SK-N-SH (cell line): ENCODE results near the gene MORF4L1. TPM values are rescaled to one million over a fixed set of nuclear protein-coding genes. Genes with fewer than 3 reads are reported as not detected.

Experiments
- CTCF ChIA-PET: fragments of 300-600, 350-600 bp; formaldehyde crosslinking; extraction: SDS; loops from one replicate; lab custom pipeline; 2021; lab: Yijun Ruan, JAX
- POLR2A ChIA-PET: fragments of 350-600 bp; sonication (Branson Sonifier 250); formaldehyde crosslinking; extraction: SDS; loops from one replicate; lab custom pipeline; 2020; ENCODE audit warnings: antibody characterized with exemption, inconsistent platforms; lab: Yijun Ruan, JAX
- DNase-seq: peaks from one replicate; pipeline ENCODE4 v3.0.0; 2012
- H2AFZ ChIP-seq: fragments of 200-600 bp; sonication (generic); 2 replicates; pipeline ENCODE4 v1.8.1; 2016; ENCODE audit warnings: antibody characterized with exemption, mild to moderate bottlenecking, low read depth
- H3F3A ChIP-seq: fragments of 200-600 bp; sonication (generic); replicated peaks from 2 replicates; pipeline ENCODE3; 2016; ENCODE audit warnings: antibody characterized with exemption, mild to moderate bottlenecking; ENCODE audit not compliant: insufficient read depth
- H3K27ac ChIP-seq, 2 experiments: fragments of 200-500 bp in 1 of 2; fragments of 200-600 bp in 1 of 2; sonication (Bioruptor generic) in 1 of 2; sonication (generic), shearing (Covaris generic) in 1 of 2; 2 replicates each; pipeline versions ENCODE4 v1.5.1 to v1.6.1; 2014 to 2016; ENCODE audit warnings: low read depth in 2 of 2, inconsistent platforms in 1 of 2, low read length in 1 of 2, mild to moderate bottlenecking in 1 of 2, mixed read lengths in 1 of 2
- H3K27me3 ChIP-seq: fragments of 200-600 bp; sonication (generic), shearing (Covaris generic); 2 replicates; pipeline ENCODE4 v1.6.1; 2016; ENCODE audit warnings: mixed run types; ENCODE audit not compliant: insufficient read depth
- H3K36me3 ChIP-seq, 2 experiments: fragments of 200-500 bp in 1 of 2; fragments of 200-600 bp in 1 of 2; sonication (Bioruptor generic) in 1 of 2; sonication (generic) in 1 of 2; replicated peaks in 1 of 2; 2 replicates each; pipeline versions ENCODE3 to v1.5.1; 2014 to 2016; ENCODE audit warnings: low read length in 1 of 2, mild to moderate bottlenecking in 1 of 2; ENCODE audit not compliant: insufficient read depth in 2 of 2, control insufficient read depth in 1 of 2
- H3K4me1 ChIP-seq, 2 experiments: fragments of 200-500 bp in 1 of 2; fragments of 200-600 bp in 1 of 2; sonication (Bioruptor generic) in 1 of 2; sonication (generic), shearing (Covaris generic) in 1 of 2; 2 replicates each; pipeline versions ENCODE4 v1.5.1 to v1.6.1; 2014 to 2016; ENCODE audit warnings: low read depth in 1 of 2, low read length in 1 of 2, mixed run types in 1 of 2; ENCODE audit not compliant: insufficient read depth in 2 of 2, control insufficient read depth in 1 of 2
- H3K4me2 ChIP-seq: fragments of 200-600 bp; sonication (generic), shearing (Covaris generic); 2 replicates; pipeline ENCODE4 v1.6.1; 2017; ENCODE audit warnings: mixed run types
- H3K4me3 ChIP-seq, 2 experiments: fragments of 200-500 bp in 1 of 2; fragments of 200-600 bp in 1 of 2; sonication (Bioruptor generic) in 1 of 2; sonication (generic), shearing (Covaris generic) in 1 of 2; 2 replicates each; pipeline versions ENCODE4 v1.5.1 to v1.8.1; 2014 to 2016; ENCODE audit warnings: low read depth in 2 of 2, inconsistent platforms in 1 of 2, low read length in 1 of 2, mild to moderate bottlenecking in 1 of 2, mixed read lengths in 1 of 2, moderate library complexity in 1 of 2
- H3K79me2 ChIP-seq: fragments of 200-600 bp; sonication (generic); 2 replicates; pipeline ENCODE4 v1.8.1; 2017; ENCODE audit warnings: mild to moderate bottlenecking; ENCODE audit not compliant: insufficient read depth
- H3K9ac ChIP-seq: fragments of 200-600 bp; sonication (generic); 2 replicates; pipeline ENCODE4 v1.6.1; 2017; ENCODE audit warnings: mixed run types
- H3K9me2 ChIP-seq: fragments of 200-600 bp; sonication (generic); 2 replicates; pipeline ENCODE4 v1.6.1; 2017; ENCODE audit warnings: mixed run types
- H3K9me3 ChIP-seq: fragments of 200-600 bp; sonication (generic); 2 replicates; pipeline ENCODE4 v1.6.1; 2017; ENCODE audit warnings: mixed run types, mild to moderate bottlenecking, moderate library complexity
- H4K20me1 ChIP-seq: fragments of 200-600 bp; sonication (generic); 2 replicates; pipeline ENCODE4 v1.6.1; 2017; ENCODE audit warnings: mild to moderate bottlenecking, mixed run types; ENCODE audit not compliant: insufficient read depth
- CHD2 ChIP-seq: fragments of 150-350 bp; IDR thresholded peaks from 2 replicates; pipeline ENCODE4 v1.6.1; 2018; ENCODE audit warnings: low read length; ENCODE audit not compliant: partially characterized antibody
- CTCF ChIP-seq: fragments of 200-600 bp; sonication (generic); IDR thresholded peaks from 2 replicates; pipeline ENCODE4 v1.6.1; 2017; ENCODE audit warnings: antibody characterized with exemption, mild to moderate bottlenecking, moderate library complexity
- ELF1 ChIP-seq: IDR thresholded peaks from 2 replicates; pipeline ENCODE4 v1.4.0; 2012
- EP300 ChIP-seq, 2 experiments: IDR thresholded peaks; 2 replicates each; pipeline versions ENCODE4 v1.4.0 to v1.6.1; 2012; ENCODE audit warnings: borderline replicate concordance in 1 of 2, low read depth in 1 of 2, low read length in 1 of 2
- EZH2phosphoT487 ChIP-seq: fragments of 200-600 bp; sonication (generic); IDR thresholded peaks from 2 replicates; pipeline ENCODE4 v1.6.1; 2017; ENCODE audit warnings: low read depth, mixed run types, mild to moderate bottlenecking, antibody characterized with exemption, moderate library complexity, borderline replicate concordance
- FOXJ3 ChIP-seq: sonication (generic); formaldehyde crosslinking; IDR thresholded peaks from 2 replicates; pipeline ENCODE4 v1.5.1; 2020; ENCODE audit warnings: mild to moderate bottlenecking, missing genetic modification reagents
- FOXM1 ChIP-seq: IDR thresholded peaks from 2 replicates; pipeline ENCODE4 v1.4.0; 2012; ENCODE audit warnings: low read depth, mild to moderate bottlenecking
- MAX ChIP-seq: IDR thresholded peaks from 2 replicates; pipeline ENCODE4 v1.4.0; 2012; ENCODE audit warnings: low read depth
- MXI1 ChIP-seq: IDR thresholded peaks from 2 replicates; pipeline ENCODE4 v1.6.1; 2012; ENCODE audit warnings: mild to moderate bottlenecking, low read depth, low read length, improper control_type of control experiment
- NRF1 ChIP-seq: IDR thresholded peaks from 2 replicates; pipeline ENCODE4 v1.6.1; 2012; ENCODE audit warnings: low read depth, mild to moderate bottlenecking, low read length
- RXRA ChIP-seq: IDR thresholded peaks from 2 replicates; pipeline ENCODE4 v1.4.0; 2012; ENCODE audit warnings: low read depth, mild to moderate bottlenecking, borderline replicate concordance
- SMC3 ChIP-seq: IDR thresholded peaks from 2 replicates; pipeline ENCODE4 v1.6.1; 2012; ENCODE audit warnings: low read depth, low read length, improper control_type of control experiment
- TAF1 ChIP-seq: IDR thresholded peaks from 2 replicates; pipeline ENCODE4 v1.6.1; 2012; ENCODE audit warnings: low read depth, mild to moderate bottlenecking, low read length, moderate library complexity, borderline replicate concordance
- TEAD4 ChIP-seq: IDR thresholded peaks from 2 replicates; pipeline ENCODE4 v1.4.0; 2012; ENCODE audit warnings: mild to moderate bottlenecking, borderline replicate concordance; ENCODE audit not compliant: insufficient read depth
- WGBS: methylation state at CpG from one replicate; pipeline ENCODE4 v1.1.6; 2017; ENCODE audit warnings: low lambda C conversion rate; 5-methylcytosine and 5-hydroxymethylcytosine counted together
- polyA plus RNA-seq, 3 experiments: library from polyadenylated mRNA; depleted of rRNA; stranded (reverse); fragments of >200 nt; gene quantifications; 2 replicates each; pipeline ENCODE4 v1.2.3, GENCODE V29; 2012

Gene MORF4L1
- polyA plus RNA-seq, 1 of the 3 experiments (the other 2 are of a cell fraction), result 163 TPM

- no peak overlapping the region; a peak in 1 of 4 replicates for H3K27ac ChIP-seq
Observed at GRCh38 chr15:78932258-78932808, 59.6 kb downstream of the MORF4L1 start.

GRCh38 chr15:78933187-78933822 is 60.6 kb downstream of the MORF4L1 start:
- no peak overlapping the region for H2AFZ ChIP-seq
- peaks cover 3% of the 10 kb centered on the region; the same call in 1 of the 2 replicates for H4K20me1 ChIP-seq
- H3K9me3 ChIP-seq, result no peaks in the 10 kb centered on the region
- H3K27ac ChIP-seq, result no peak overlapping the region
- H3K27me3 ChIP-seq, result no peaks in the 10 kb centered on the region
- ChIA-PET CTCF (interaction anchor here (3.8 to 4.7 kb wide), 2 partner anchors 24 to 251 kb away, joined by 14 to 18 read pairs; no protein-coding TSS in a partner anchor), POLR2A (no interaction called here)
- 90% methylated on average over 11 of the region's 12 CpGs for WGBS
- no peaks in the 10 kb centered on the region for H3K79me2 ChIP-seq
- peaks cover 8 to 31% of the 10 kb centered on the region in 2 experiments; a peak in 3 of 4 replicates for H3K4me1 ChIP-seq
- no peaks in the 10 kb centered on the region for H3K9me2 ChIP-seq
- H3F3A ChIP-seq, result no peaks in the 10 kb centered on the region
- H3K4me2 ChIP-seq, result no peak overlapping the region
- no peak overlapping the region for H3K9ac ChIP-seq
- no peak overlapping the region for H3K4me3 ChIP-seq
- no peaks in the 10 kb centered on the region for H3K36me3 ChIP-seq
- DNase-seq, result no peak
- TF ChIP-seq TEAD4 (no peak), SMC3 (no peak), CTCF (no peak), TAF1 (no peak), EP300 (IDR thresholded peaks at IDR 0.05; ENCODE audit: borderline replicate concordance in 1 of 2, low read depth in 1 of 2, low read length in 1 of 2) (no peak), FOXJ3 (CRISPR knock-in tag) (no peak), NRF1 (no peak), FOXM1 (no peak), ELF1 (no peak), RXRA (no peak)
- TF ChIP-seq, all 33 proteins: peak for 0

More at GRCh38 chr15:78932258-78932808, 59.6 kb downstream of the MORF4L1 start:
- no peaks in the 10 kb centered on the region for H3F3A ChIP-seq
- H3K9me3 ChIP-seq, result no peaks in the 10 kb centered on the region
- TF ChIP-seq MAX (no peak), NRF1 (no peak), ELF1 (no peak), EZH2phosphoT487 (no peak), MXI1 (no peak), CHD2 (no peak), TAF1 (no peak), FOXJ3 (CRISPR knock-in tag) (no peak)
- no peaks in the 10 kb centered on the region for H3K79me2 ChIP-seq
- H3K4me3 ChIP-seq, result no peak overlapping the region
- WGBS, result 98% methylated on average over 11 of the region's 13 CpGs
- CTCF ChIA-PET, result interaction anchor here (3.8 to 4.7 kb wide), 2 partner anchors 23 to 252 kb away, joined by 14 to 18 read pairs; no protein-coding TSS in a partner anchor
- H3K27me3 ChIP-seq, result no peaks in the 10 kb centered on the region
- H3K4me2 ChIP-seq, result no peak overlapping the region
- H3K4me1 ChIP-seq, result peaks cover 8 to 31% of the 10 kb centered on the region in 2 experiments; a peak in 3 of 4 replicates
- no peak for DNase-seq
- H3K36me3 ChIP-seq, result no peaks in the 10 kb centered on the region
- H2AFZ ChIP-seq, result no peak overlapping the region
- no peaks in the 10 kb centered on the region for H3K9me2 ChIP-seq
- POLR2A ChIA-PET, result no interaction called here
- no peak overlapping the region for H3K9ac ChIP-seq
- peaks cover 3% of the 10 kb centered on the region; the same call in 1 of the 2 replicates for H4K20me1 ChIP-seq
